Stomach (tissue), 4 donors: ENCODE data around the gene COA5.

Experiments
- POLR2AphosphoS5 ChIP-seq, 3 donors: sonication (generic); formaldehyde crosslinking; IDR thresholded peaks; one replicate each; pipeline ENCODE4 v1.6.1; 2016; ENCODE audit warnings: antibody characterized with exemption in 3 of 3
- TF ChIP-seq, protein P1 (sequence below), 7 experiments: fragments of 450-650 bp in 4 of 7; fragments of 200-600 bp in 3 of 7; sonication (generic) in 3 of 7; IDR thresholded peaks; one replicate each; pipeline ENCODE4 v1.5.1; 2016 to 2019; ENCODE audit warnings: antibody characterized with exemption in 7 of 7, control low read depth in 2 of 7, mild to moderate bottlenecking in 1 of 7

DNA sequence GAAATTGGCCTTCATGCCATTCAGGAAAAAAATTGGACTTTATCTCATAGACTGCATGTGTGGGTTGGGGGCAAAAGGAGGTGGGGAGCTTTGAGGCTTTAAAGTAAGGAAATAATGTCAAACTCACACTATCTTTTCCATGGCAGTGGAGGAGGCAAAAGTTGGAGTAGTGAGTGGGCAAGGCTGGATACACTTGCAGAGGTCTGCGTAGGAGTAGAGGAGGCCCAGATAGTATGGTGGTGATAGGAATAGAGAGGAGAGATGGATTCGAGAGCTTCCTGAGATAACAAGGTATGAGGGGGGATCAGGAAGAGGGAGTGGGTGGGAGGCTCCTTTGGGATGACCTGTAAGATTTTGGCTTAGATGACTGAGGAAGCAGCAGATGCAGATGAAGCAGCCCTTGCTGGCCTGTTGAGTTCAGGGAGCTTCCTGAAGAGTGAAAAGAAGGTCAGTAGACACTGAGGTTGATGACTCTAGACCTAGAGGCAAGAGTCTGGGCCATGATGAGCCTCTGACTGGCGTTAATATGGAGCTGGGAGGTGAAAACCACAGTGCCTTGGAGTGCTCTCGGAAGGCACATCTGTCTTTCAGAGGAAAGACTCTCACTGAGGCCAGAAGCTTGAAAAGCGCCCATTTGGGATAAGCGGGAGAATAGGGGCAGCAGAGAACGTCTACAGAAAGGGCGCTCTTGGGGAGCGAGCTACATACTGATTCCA is 5.9 kb upstream of the COA5 start:
- TF ChIP-seq POLR2AphosphoS5 (IDR thresholded peaks at IDR 0.05) = no peak
- TF ChIP-seq, protein P1, sequence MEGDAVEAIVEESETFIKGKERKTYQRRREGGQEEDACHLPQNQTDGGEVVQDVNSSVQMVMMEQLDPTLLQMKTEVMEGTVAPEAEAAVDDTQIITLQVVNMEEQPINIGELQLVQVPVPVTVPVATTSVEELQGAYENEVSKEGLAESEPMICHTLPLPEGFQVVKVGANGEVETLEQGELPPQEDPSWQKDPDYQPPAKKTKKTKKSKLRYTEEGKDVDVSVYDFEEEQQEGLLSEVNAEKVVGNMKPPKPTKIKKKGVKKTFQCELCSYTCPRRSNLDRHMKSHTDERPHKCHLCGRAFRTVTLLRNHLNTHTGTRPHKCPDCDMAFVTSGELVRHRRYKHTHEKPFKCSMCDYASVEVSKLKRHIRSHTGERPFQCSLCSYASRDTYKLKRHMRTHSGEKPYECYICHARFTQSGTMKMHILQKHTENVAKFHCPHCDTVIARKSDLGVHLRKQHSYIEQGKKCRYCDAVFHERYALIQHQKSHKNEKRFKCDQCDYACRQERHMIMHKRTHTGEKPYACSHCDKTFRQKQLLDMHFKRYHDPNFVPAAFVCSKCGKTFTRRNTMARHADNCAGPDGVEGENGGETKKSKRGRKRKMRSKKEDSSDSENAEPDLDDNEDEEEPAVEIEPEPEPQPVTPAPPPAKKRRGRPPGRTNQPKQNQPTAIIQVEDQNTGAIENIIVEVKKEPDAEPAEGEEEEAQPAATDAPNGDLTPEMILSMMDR (IDR thresholded peaks at IDR 0.05) = no peak
